Liver (tissue), 9 donors: ENCODE measurements around the gene SAMD4A. TPM values are rescaled to one million over a fixed set of nuclear protein-coding genes. Genes with fewer than 3 reads are reported as not detected.

Experiments used
- DNase-seq: peaks from one replicate; pipeline ENCODE4 v3.0.0-alpha.2; 2017; ENCODE audit warnings: low spot score
- H3K27ac ChIP-seq, 2 donors: one replicate each; pipeline ENCODE4 v1.7.0; 2013; ENCODE audit warnings: inconsistent platforms in 2 of 2, low read length in 2 of 2, control low read depth in 1 of 2, low read depth in 1 of 2, mild to moderate bottlenecking in 1 of 2
- H3K27me3 ChIP-seq, 4 donors: one replicate each; pipeline versions ENCODE4 v1.6.1 to v1.7.0; 2013; ENCODE audit warnings: low read length in 3 of 4, inconsistent platforms in 1 of 4, mild to moderate bottlenecking in 1 of 4, moderate library complexity in 1 of 4; ENCODE audit not compliant: control insufficient read depth in 4 of 4, insufficient read depth in 4 of 4
- H3K36me3 ChIP-seq, 4 donors: one replicate each; pipeline versions ENCODE4 v1.6.1 to v1.7.0; 2013; ENCODE audit warnings: low read length in 3 of 4, mild to moderate bottlenecking in 3 of 4, low read depth in 1 of 4, moderate library complexity in 1 of 4; ENCODE audit not compliant: control insufficient read depth in 4 of 4, insufficient read depth in 3 of 4
- H3K4me1 ChIP-seq, 4 donors: one replicate each; pipeline versions ENCODE4 v1.6.1 to v1.7.0; 2013; ENCODE audit warnings: low read length in 3 of 4, mild to moderate bottlenecking in 3 of 4, moderate library complexity in 1 of 4; ENCODE audit not compliant: control insufficient read depth in 4 of 4, insufficient read depth in 4 of 4
- H3K4me3 ChIP-seq, 3 donors: one replicate each; pipeline versions ENCODE4 v1.6.1 to v1.7.0; 2013; ENCODE audit warnings: low read length in 3 of 3, control low read depth in 1 of 3, low read depth in 1 of 3, mild to moderate bottlenecking in 1 of 3
- H3K9ac ChIP-seq, 2 donors: one replicate each; pipeline ENCODE4 v1.7.0; 2013; ENCODE audit warnings: low read length in 2 of 2, mild to moderate bottlenecking in 2 of 2, moderate library complexity in 2 of 2, control low read depth in 1 of 2, low read depth in 1 of 2
- H3K9me3 ChIP-seq, 4 donors: one replicate each; pipeline versions ENCODE4 v1.6.1 to v1.7.0; 2013; ENCODE audit warnings: low read length in 3 of 4; ENCODE audit not compliant: control insufficient read depth in 4 of 4
- EGR1 ChIP-seq, 2 donors: IDR thresholded peaks; 2 replicates each; pipeline ENCODE4 v1.6.1; 2016 to 2018; ENCODE audit warnings: antibody characterized with exemption in 2 of 2, low read depth in 2 of 2
- FOXA1 ChIP-seq: IDR thresholded peaks from 2 replicates; pipeline ENCODE4 v1.6.1; 2016; ENCODE audit warnings: antibody characterized with exemption
- FOXA2 ChIP-seq: IDR thresholded peaks from 2 replicates; pipeline ENCODE4 v1.6.1; 2016; ENCODE audit warnings: antibody characterized with exemption
- GABPA ChIP-seq, 2 donors: IDR thresholded peaks in 1 of 2; conservative IDR thresholded peaks in 1 of 2; 2 replicates each; pipeline ENCODE4 v1.6.1; 2016; ENCODE audit warnings: antibody characterized with exemption in 2 of 2, mild to moderate bottlenecking in 1 of 2, moderate library complexity in 1 of 2
- HNF4A ChIP-seq, 2 donors: conservative IDR thresholded peaks; 2 replicates each; pipeline ENCODE4 v1.6.1; 2016; ENCODE audit warnings: antibody characterized with exemption in 2 of 2, mild to moderate bottlenecking in 2 of 2
- HNF4G ChIP-seq: IDR thresholded peaks from 2 replicates; pipeline ENCODE4 v1.6.1; 2016; ENCODE audit warnings: antibody characterized with exemption
- JUND ChIP-seq, 2 donors: IDR thresholded peaks; 2 replicates each; pipeline ENCODE4 v1.6.1; 2016; ENCODE audit warnings: antibody characterized with exemption in 2 of 2
- MAX ChIP-seq: IDR thresholded peaks from 2 replicates; pipeline ENCODE4 v1.6.1; 2016; ENCODE audit warnings: antibody characterized with exemption
- NR2F2 ChIP-seq: IDR thresholded peaks from 2 replicates; pipeline ENCODE4 v1.6.1; 2016; ENCODE audit warnings: antibody characterized with exemption
- RAD21 ChIP-seq, 2 donors: IDR thresholded peaks; 2 replicates each; pipeline ENCODE4 v1.6.1; 2016; ENCODE audit warnings: antibody characterized with exemption in 2 of 2, mild to moderate bottlenecking in 2 of 2
- RXRA ChIP-seq, 2 donors: IDR thresholded peaks; 2 replicates each; pipeline ENCODE4 v1.6.1; 2017 to 2018; ENCODE audit warnings: antibody characterized with exemption in 2 of 2, mild to moderate bottlenecking in 1 of 2
- SP1 ChIP-seq: IDR thresholded peaks from 2 replicates; pipeline ENCODE4 v1.6.1; 2018; ENCODE audit warnings: antibody characterized with exemption, mild to moderate bottlenecking
- TAF1 ChIP-seq: conservative IDR thresholded peaks from 2 replicates; pipeline ENCODE4 v1.6.1; 2016; ENCODE audit warnings: antibody characterized with exemption, mild to moderate bottlenecking
- YY1 ChIP-seq: IDR thresholded peaks from 2 replicates; pipeline ENCODE4 v1.6.1; 2016; ENCODE audit warnings: antibody characterized with exemption, mild to moderate bottlenecking
- WGBS: extraction: QIAGEN DNeasy Blood & Tissue Kit; methylation state at CpG from one replicate; pipeline ENCODE4 v1.1.7; 2013; 5-methylcytosine and 5-hydroxymethylcytosine counted together
- polyA plus RNA-seq, 2 donors: library from polyadenylated mRNA; stranded (reverse) in 1 of 2; unstranded in 1 of 2; fragments of 200-250 nt in 1 of 2; fragments of >200 nt in 1 of 2; fragmentation: Nextera tagmentation in 1 of 2; extraction: Ambion mirVana in 1 of 2; gene quantifications; one replicate each; pipeline versions ENCODE4 v1.2.1 to v1.2.3, GENCODE V29; 2013 to 2015
- total RNA-seq, 2 donors: library from RNA; depleted of rRNA; stranded (reverse); fragments of >200 nt; gene quantifications; one replicate each; pipeline ENCODE4 v1.2.3, GENCODE V29; 2014
- TF ChIP-seq, protein P1 (sequence below): IDR thresholded peaks from 2 replicates; pipeline ENCODE4 v1.6.1; 2016; ENCODE audit warnings: antibody characterized with exemption
- TF ChIP-seq, protein P2 (sequence below): fragments of 150-350 bp; IDR thresholded peaks from 2 replicates; pipeline ENCODE4 v1.5.1; 2017; ENCODE audit warnings: improper control_type of control experiment, low read depth, low read length; ENCODE audit not compliant: missing input control
- TF ChIP-seq, protein P3 (sequence below): IDR thresholded peaks from 2 replicates; pipeline ENCODE4 v1.6.1; 2016; ENCODE audit warnings: antibody characterized with exemption
- TF ChIP-seq, protein P4 (sequence below): IDR thresholded peaks from 2 replicates; pipeline ENCODE4 v1.6.1; 2016; ENCODE audit warnings: antibody characterized with exemption, mild to moderate bottlenecking
- donor health status: healthy.
- donor health status: healthy.
- donor health status: healthy.
- donor health status: healthy.
- donor health status: healthy.

Gene SAMD4A
- total and polyA plus RNA-seq, 4 donors: 4.3 to 17.8 (median 8.1) TPM

GRCh38 chr14:54528973-54529372 lies 38.0 kb upstream of the SAMD4A start:
- Histone ChIP-seq H3K9ac (no peak overlapping the region), H3K9me3 (no peaks in the 10 kb centered on the region), H3K36me3 (peaks cover 0 to 6% (median 4%) of the 10 kb centered on the region in 4 donors), H3K27ac (no peak overlapping the region), H3K27me3 (no peaks in the 10 kb centered on the region), H3K4me3 (no peak overlapping the region), H3K4me1 (peaks cover 0 to 2% (median under 1%) of the 10 kb centered on the region in 4 donors)
- TF ChIP-seq HNF4A (conservative IDR thresholded peaks at IDR 0.05): no peak
- no peak for TF ChIP-seq HNF4G
- TF ChIP-seq SP1: no peak
- TF ChIP-seq RXRA (IDR thresholded peaks at IDR 0.05): no peak
- no peak for TF ChIP-seq EGR1 (IDR thresholded peaks at IDR 0.05; ENCODE audit: low read depth in 2 of 2)
- TF ChIP-seq, protein P1, sequence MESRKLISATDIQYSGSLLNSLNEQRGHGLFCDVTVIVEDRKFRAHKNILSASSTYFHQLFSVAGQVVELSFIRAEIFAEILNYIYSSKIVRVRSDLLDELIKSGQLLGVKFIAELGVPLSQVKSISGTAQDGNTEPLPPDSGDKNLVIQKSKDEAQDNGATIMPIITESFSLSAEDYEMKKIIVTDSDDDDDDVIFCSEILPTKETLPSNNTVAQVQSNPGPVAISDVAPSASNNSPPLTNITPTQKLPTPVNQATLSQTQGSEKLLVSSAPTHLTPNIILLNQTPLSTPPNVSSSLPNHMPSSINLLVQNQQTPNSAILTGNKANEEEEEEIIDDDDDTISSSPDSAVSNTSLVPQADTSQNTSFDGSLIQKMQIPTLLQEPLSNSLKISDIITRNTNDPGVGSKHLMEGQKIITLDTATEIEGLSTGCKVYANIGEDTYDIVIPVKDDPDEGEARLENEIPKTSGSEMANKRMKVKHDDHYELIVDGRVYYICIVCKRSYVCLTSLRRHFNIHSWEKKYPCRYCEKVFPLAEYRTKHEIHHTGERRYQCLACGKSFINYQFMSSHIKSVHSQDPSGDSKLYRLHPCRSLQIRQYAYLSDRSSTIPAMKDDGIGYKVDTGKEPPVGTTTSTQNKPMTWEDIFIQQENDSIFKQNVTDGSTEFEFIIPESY: no peak
- no peak for TF ChIP-seq GABPA (IDR thresholded peaks at IDR 0.05 in 1 of 2, conservative IDR thresholded peaks at IDR 0.05 in 1 of 2)
- no peak for TF ChIP-seq JUND (IDR thresholded peaks at IDR 0.05)
- TF ChIP-seq, protein P2, sequence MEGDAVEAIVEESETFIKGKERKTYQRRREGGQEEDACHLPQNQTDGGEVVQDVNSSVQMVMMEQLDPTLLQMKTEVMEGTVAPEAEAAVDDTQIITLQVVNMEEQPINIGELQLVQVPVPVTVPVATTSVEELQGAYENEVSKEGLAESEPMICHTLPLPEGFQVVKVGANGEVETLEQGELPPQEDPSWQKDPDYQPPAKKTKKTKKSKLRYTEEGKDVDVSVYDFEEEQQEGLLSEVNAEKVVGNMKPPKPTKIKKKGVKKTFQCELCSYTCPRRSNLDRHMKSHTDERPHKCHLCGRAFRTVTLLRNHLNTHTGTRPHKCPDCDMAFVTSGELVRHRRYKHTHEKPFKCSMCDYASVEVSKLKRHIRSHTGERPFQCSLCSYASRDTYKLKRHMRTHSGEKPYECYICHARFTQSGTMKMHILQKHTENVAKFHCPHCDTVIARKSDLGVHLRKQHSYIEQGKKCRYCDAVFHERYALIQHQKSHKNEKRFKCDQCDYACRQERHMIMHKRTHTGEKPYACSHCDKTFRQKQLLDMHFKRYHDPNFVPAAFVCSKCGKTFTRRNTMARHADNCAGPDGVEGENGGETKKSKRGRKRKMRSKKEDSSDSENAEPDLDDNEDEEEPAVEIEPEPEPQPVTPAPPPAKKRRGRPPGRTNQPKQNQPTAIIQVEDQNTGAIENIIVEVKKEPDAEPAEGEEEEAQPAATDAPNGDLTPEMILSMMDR: no peak
- TF ChIP-seq FOXA2: no peak
- TF ChIP-seq, protein P3, sequence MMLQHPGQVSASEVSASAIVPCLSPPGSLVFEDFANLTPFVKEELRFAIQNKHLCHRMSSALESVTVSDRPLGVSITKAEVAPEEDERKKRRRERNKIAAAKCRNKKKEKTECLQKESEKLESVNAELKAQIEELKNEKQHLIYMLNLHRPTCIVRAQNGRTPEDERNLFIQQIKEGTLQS: no peak
- no peak for TF ChIP-seq FOXA1
- WGBS: 68% methylated on average over 2 of the region's 2 CpGs
- no peak for DNase-seq

DNA sequence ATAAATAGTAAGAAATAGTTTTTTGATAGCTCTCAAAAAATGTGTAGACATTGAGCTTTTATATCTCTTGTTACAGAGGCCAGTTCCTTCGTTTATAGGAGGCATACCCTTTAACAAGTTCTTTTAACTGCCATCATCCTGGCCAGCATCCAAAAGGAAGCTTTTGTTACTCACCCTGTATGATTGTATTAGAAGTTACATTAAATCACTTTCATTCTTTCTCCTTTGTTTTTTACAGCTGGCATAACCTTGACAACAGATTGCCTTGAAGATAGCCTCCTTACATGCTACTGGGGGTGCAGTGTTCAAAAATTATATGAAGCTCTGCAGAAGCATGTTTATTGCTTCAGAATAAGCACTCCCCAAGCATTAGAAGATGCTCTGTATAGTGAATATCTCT lies 37.1 kb upstream of the SAMD4A start:
- Histone ChIP-seq H3K4me3 (no peak overlapping the region), H3K27me3 (no peaks in the 10 kb centered on the region), H3K9ac (no peak overlapping the region), H3K9me3 (no peaks in the 10 kb centered on the region), H3K4me1 (no peaks in the 10 kb centered on the region), H3K27ac (no peak overlapping the region), H3K36me3 (peaks cover 1 to 6% (median 3%) of the 10 kb centered on the region in 4 donors)
- WGBS: 65% methylated on average over 1 of the region's 1 CpG
- DNase-seq: no peak
- TF ChIP-seq YY1 (no peak), MAX (no peak), RAD21 (IDR thresholded peaks at IDR 0.05) (no peak), HNF4G (no peak), FOXA1 (no peak), NR2F2 (no peak), EGR1 (IDR thresholded peaks at IDR 0.05; ENCODE audit: low read depth in 2 of 2) (no peak), TAF1 (no peak), FOXA2 (no peak), HNF4A (conservative IDR thresholded peaks at IDR 0.05) (no peak)
- TF ChIP-seq, protein P1: no peak
- TF ChIP-seq, protein P4, sequence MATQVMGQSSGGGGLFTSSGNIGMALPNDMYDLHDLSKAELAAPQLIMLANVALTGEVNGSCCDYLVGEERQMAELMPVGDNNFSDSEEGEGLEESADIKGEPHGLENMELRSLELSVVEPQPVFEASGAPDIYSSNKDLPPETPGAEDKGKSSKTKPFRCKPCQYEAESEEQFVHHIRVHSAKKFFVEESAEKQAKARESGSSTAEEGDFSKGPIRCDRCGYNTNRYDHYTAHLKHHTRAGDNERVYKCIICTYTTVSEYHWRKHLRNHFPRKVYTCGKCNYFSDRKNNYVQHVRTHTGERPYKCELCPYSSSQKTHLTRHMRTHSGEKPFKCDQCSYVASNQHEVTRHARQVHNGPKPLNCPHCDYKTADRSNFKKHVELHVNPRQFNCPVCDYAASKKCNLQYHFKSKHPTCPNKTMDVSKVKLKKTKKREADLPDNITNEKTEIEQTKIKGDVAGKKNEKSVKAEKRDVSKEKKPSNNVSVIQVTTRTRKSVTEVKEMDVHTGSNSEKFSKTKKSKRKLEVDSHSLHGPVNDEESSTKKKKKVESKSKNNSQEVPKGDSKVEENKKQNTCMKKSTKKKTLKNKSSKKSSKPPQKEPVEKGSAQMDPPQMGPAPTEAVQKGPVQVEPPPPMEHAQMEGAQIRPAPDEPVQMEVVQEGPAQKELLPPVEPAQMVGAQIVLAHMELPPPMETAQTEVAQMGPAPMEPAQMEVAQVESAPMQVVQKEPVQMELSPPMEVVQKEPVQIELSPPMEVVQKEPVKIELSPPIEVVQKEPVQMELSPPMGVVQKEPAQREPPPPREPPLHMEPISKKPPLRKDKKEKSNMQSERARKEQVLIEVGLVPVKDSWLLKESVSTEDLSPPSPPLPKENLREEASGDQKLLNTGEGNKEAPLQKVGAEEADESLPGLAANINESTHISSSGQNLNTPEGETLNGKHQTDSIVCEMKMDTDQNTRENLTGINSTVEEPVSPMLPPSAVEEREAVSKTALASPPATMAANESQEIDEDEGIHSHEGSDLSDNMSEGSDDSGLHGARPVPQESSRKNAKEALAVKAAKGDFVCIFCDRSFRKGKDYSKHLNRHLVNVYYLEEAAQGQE: no peak
- TF ChIP-seq, protein P3: no peak
